Right cardiac atrium (tissue), 5 donors: ENCODE results near the gene DEFB129. TPM values are rescaled to one million over a fixed set of nuclear protein-coding genes. Genes with fewer than 3 reads are reported as not detected.
"Not testable (repeated sequence)": the region's sequence is repeated elsewhere in the genome, so short reads cannot be mapped to it uniquely, and the experiment has no call there.

Experiments used
- ATAC-seq, 2 donors: fragments of 200-7000 bp; cut with Tn5 transposase; one replicate each; pipeline versions ENCODE4 v1.8.0 to v1.9.1; 2020; ENCODE audit warnings: moderate library complexity in 2 of 2, mild to moderate bottlenecking in 1 of 2
- DNase-seq, 3 donors: peaks; one replicate each; pipeline ENCODE4 v3.0.0-alpha.2; 2020
- H3K27ac ChIP-seq: one replicate; pipeline ENCODE4 v1.5.1; 2013; ENCODE audit warnings: mild to moderate bottlenecking, low read length, control low read depth, moderate library complexity
- H3K27me3 ChIP-seq: one replicate; pipeline ENCODE4 v1.6.1; 2013; ENCODE audit not compliant: control insufficient read depth, insufficient read depth
- H3K4me1 ChIP-seq: one replicate; pipeline ENCODE4 v1.6.1; 2013; ENCODE audit warnings: low read length; ENCODE audit not compliant: control insufficient read depth, insufficient read depth
- H3K4me3 ChIP-seq: one replicate; pipeline ENCODE4 v1.5.1; 2013; ENCODE audit warnings: low read length, control low read depth
- H3K9me3 ChIP-seq: one replicate; pipeline ENCODE4 v1.6.1; 2013; ENCODE audit warnings: low read length; ENCODE audit not compliant: control insufficient read depth
- WGBS: extraction: QIAGEN DNeasy Blood & Tissue Kit; methylation state at CpG from one replicate; pipeline ENCODE4 v1.1.7; 2013; 5-methylcytosine and 5-hydroxymethylcytosine counted together
- intact Hi-C, 4 donors: fragments of 100-400 bp; cut with DNase I; formaldehyde crosslinking; loops; one replicate each; pipeline versions ENCODE4 v1.11.0 to v1.14.0; 2022 to 2023
- long read RNA-seq, 4 donors: library from polyadenylated mRNA; unstranded; transcript quantifications; one replicate each; pipeline ENCODE4 v2.0.0, GENCODE V29; 2020 to 2021
- polyA plus RNA-seq: library from polyadenylated mRNA; stranded (reverse); fragments of 200-250 nt; gene quantifications from one replicate; pipeline ENCODE4 v1.2.3, GENCODE V29; 2013
- total RNA-seq, 4 donors: library from RNA; stranded (reverse); fragmentation: NEBNext Ultra II Directional; extraction: Animal tissue kit (Norgen Biotek cat#: 25700); gene quantifications; one replicate each; pipeline ENCODE4 v1.2.1, GENCODE V29; 2021
- donor health status: healthy with polysubstance abuse.
- donor health status: DM: no; HTN: yes; CAD: no.
- donor health status: DM: no; HTN: no; CAD: no.
- donor health status: DM: no; HTN: yes; CAD: no; lungs with severe emphysema.
- donor health status: DM: yes; HTN: yes; CAD: no.

DEFB129 gene
- total RNA-seq (not detected), polyA plus RNA-seq (not detected)
- long read RNA-seq, donor 1 = 0 reads
- long read RNA-seq, donor 2 = 0 reads
- long read RNA-seq, donor 3 = 0 reads
- long read RNA-seq, donor 4 = 0 reads

- intact Hi-C loops = no loop called here
- ATAC-seq = no peak
- Histone ChIP-seq H3K4me3 (no peak within 1 kb of the TSS), H3K27ac (no peak within 1 kb of the TSS), H3K9me3 (no peaks in the 10 kb centered on the region), H3K27me3 (no peaks in the 10 kb centered on the region), H3K4me1 (no peaks in the 10 kb centered on the region)
- 78% methylated on average over 3 of the region's 3 CpGs for WGBS
- DNase-seq = no peak
These were observed at the start of gene DEFB129 for GRCh38 chr20:226958-227357. DEFB129 (plus strand) TSS chr20:227258; CDS start chr20:227289, 31 bp downstream.

- no peak for DNase-seq
- WGBS = 53% methylated on average over 2 of the region's 2 CpGs
- ATAC-seq = no peak
- Histone ChIP-seq H3K27me3 (no peaks in the 10 kb centered on the region), H3K27ac (no peak overlapping the region), H3K4me1 (no peaks in the 10 kb centered on the region), H3K4me3 (no peak overlapping the region), H3K9me3 (no peaks in the 10 kb centered on the region)
- intact Hi-C loops = no loop called here
These were observed 42.8 kb upstream of the DEFB129 start for GRCh38 chr20:184288-184687.

GRCh38 chr20:187733-188132 is 39.3 kb upstream of the DEFB129 start:
- no peak for ATAC-seq
- WGBS = 61% methylated on average over 2 of the region's 2 CpGs
- intact Hi-C loops = no loop called here
- Histone ChIP-seq H3K27me3 (no peaks in the 10 kb centered on the region), H3K27ac (no peak overlapping the region), H3K9me3 (no peaks in the 10 kb centered on the region), H3K4me3 (no peak overlapping the region), H3K4me1 (no peaks in the 10 kb centered on the region)
- DNase-seq = no peak

- no peak within 1 kb of the TSS for H3K4me3 ChIP-seq
- intact Hi-C loops = no loop called here
- no peaks in the 10 kb centered on the region for H3K9me3 ChIP-seq
- DNase-seq = no peak
- no peak for ATAC-seq
- H3K4me1 ChIP-seq = no peaks in the 10 kb centered on the region
- H3K27me3 ChIP-seq = no peaks in the 10 kb centered on the region
- H3K27ac ChIP-seq = no peak within 1 kb of the TSS
- 52% methylated on average over 7 of the region's 7 CpGs for WGBS
These were observed 37.4 kb upstream of the DEFB129 start, which contains the start of gene DEFB128 for GRCh38 chr20:189611-190010. DEFB128 (minus strand) TSS chr20:189711; CDS start chr20:189623, 88 bp downstream.

- ATAC-seq = no peak
- Histone ChIP-seq H3K4me1 (no peaks in the 10 kb centered on the region), H3K27me3 (no peaks in the 10 kb centered on the region), H3K4me3 (no peak overlapping the region), H3K9me3 (no peaks in the 10 kb centered on the region), H3K27ac (no peak overlapping the region)
- intact Hi-C loops = no loop called here
- DNase-seq = no peak
- 78% methylated on average over 1 of the region's 1 CpG for WGBS
These were observed 28.8 kb upstream of the DEFB129 start for GRCh38 chr20:198225-198624.

GRCh38 chr20:199996-200395 is 27.1 kb upstream of the DEFB129 start:
- no peaks in the 10 kb centered on the region for H3K9me3 ChIP-seq
- H3K4me3 ChIP-seq = no peak overlapping the region
- ATAC-seq (no peak), DNase-seq (no peak)
- no peaks in the 10 kb centered on the region for H3K4me1 ChIP-seq
- intact Hi-C loops = no loop called here
- WGBS = 64% methylated on average over 4 of the region's 4 CpGs
- no peaks in the 10 kb centered on the region for H3K27me3 ChIP-seq
- H3K27ac ChIP-seq = no peak overlapping the region

- H3K4me1 ChIP-seq, H3K9me3 ChIP-seq, intact Hi-C loops, ATAC-seq, H3K27me3 ChIP-seq, DNase-seq, H3K27ac ChIP-seq, H3K4me3 ChIP-seq: not testable (repeated sequence)
- 70% methylated on average over 4 of the region's 4 CpGs for WGBS
These were observed 23.4 kb upstream of the DEFB129 start for GRCh38 chr20:203630-204029.

GRCh38 chr20:208942-209566 is 18.0 kb upstream of the DEFB129 start:
- Histone ChIP-seq H3K9me3 (no peaks in the 10 kb centered on the region), H3K27ac (no peak overlapping the region), H3K27me3 (no peaks in the 10 kb centered on the region), H3K4me1 (no peaks in the 10 kb centered on the region), H3K4me3 (no peak overlapping the region)
- 20% methylated on average over 5 of the region's 5 CpGs for WGBS
- DNase-seq = no peak
- ATAC-seq = peak; percentile 71 to 77
- intact Hi-C loops = no loop called here

GRCh38 chr20:210809-211502 is 16.1 kb upstream of the DEFB129 start:
- DNase-seq (no peak), ATAC-seq (no peak)
- no peak overlapping the region for H3K27ac ChIP-seq
- H3K4me1 ChIP-seq = no peaks in the 10 kb centered on the region
- WGBS = 43% methylated on average over 7 of the region's 7 CpGs
- H3K9me3 ChIP-seq = no peaks in the 10 kb centered on the region
- no peak overlapping the region for H3K4me3 ChIP-seq
- intact Hi-C loops = loop anchor here in 1 of 4 donors (10.0 kb wide), 1 partner anchor 124 kb away; no protein-coding TSS in a partner anchor
- no peaks in the 10 kb centered on the region for H3K27me3 ChIP-seq

GRCh38 chr20:214383-214782 is 12.7 kb upstream of the DEFB129 start:
- DNase-seq = no peak
- no peak for ATAC-seq
- H3K4me3 ChIP-seq = no peak overlapping the region
- intact Hi-C loops = loop anchor here in 1 of 4 donors (10.0 kb wide), 1 partner anchor 120 kb away; no protein-coding TSS in a partner anchor
- WGBS = 57% methylated on average over 2 of the region's 2 CpGs
- no peaks in the 10 kb centered on the region for H3K4me1 ChIP-seq
- no peaks in the 10 kb centered on the region for H3K9me3 ChIP-seq
- no peaks in the 10 kb centered on the region for H3K27me3 ChIP-seq
- H3K27ac ChIP-seq = no peak overlapping the region

GRCh38 chr20:215796-216195 is 11.3 kb upstream of the DEFB129 start:
- DNase-seq (no peak), ATAC-seq (no peak)
- no peak overlapping the region for H3K27ac ChIP-seq
- no peak overlapping the region for H3K4me3 ChIP-seq
- no peaks in the 10 kb centered on the region for H3K9me3 ChIP-seq
- no peaks in the 10 kb centered on the region for H3K27me3 ChIP-seq
- 56% methylated on average over 1 of the region's 1 CpG for WGBS
- H3K4me1 ChIP-seq = no peaks in the 10 kb centered on the region
- intact Hi-C loops = loop anchor here in 1 of 4 donors (10.0 kb wide), 1 partner anchor 119 kb away; no protein-coding TSS in a partner anchor
